HEK293 (cell line): ENCODE results near the gene GNG7.

ENCODE experiments used
- CTCF ChIA-PET: fragments of 350-600 bp; formaldehyde crosslinking; extraction: SDS; loops from one replicate; lab custom pipeline; 2021; ENCODE audit warnings: antibody characterized with exemption; lab: Yijun Ruan, JAX
- POLR2A ChIA-PET: fragments of 300-600 bp; formaldehyde crosslinking; extraction: SDS; loops from one replicate; lab custom pipeline; 2020; ENCODE audit warnings: antibody characterized with exemption, inconsistent platforms; lab: Yijun Ruan, JAX
- H3K27ac ChIP-seq: fragments of 200-500 bp; sonication (Bioruptor generic); 2 replicates; pipeline ENCODE4 v1.5.1; 2014; ENCODE audit warnings: low read depth, low read length, control low read depth, inconsistent platforms; ENCODE audit errors: extremely low read depth
- H3K36me3 ChIP-seq, 2 experiments: fragments of 200-500 bp in 1 of 2; sonication (Bioruptor generic) in 1 of 2; 1 replicate in 1 of 2; 2 replicates in 1 of 2; pipeline ENCODE4 v1.5.1; 2014 to 2017; ENCODE audit warnings: inconsistent platforms in 2 of 2, low read length in 2 of 2; ENCODE audit not compliant: control insufficient read depth in 2 of 2, insufficient read depth in 1 of 2
- H3K4me1 ChIP-seq: fragments of 200-500 bp; sonication (Bioruptor generic); 2 replicates; pipeline ENCODE4 v1.5.1; 2014; ENCODE audit warnings: mild to moderate bottlenecking, low read length, inconsistent platforms; ENCODE audit not compliant: control insufficient read depth, insufficient read depth
- H3K4me3 ChIP-seq: 2 replicates; pipeline ENCODE4 v1.5.1; 2011; ENCODE audit warnings: low read depth, mild to moderate bottlenecking, control low read depth, low read length, moderate library complexity
- H3K9me3 ChIP-seq: fragments of 200-500 bp; sonication (Bioruptor generic); 2 replicates; pipeline ENCODE4 v1.5.1; 2014; ENCODE audit warnings: low read depth, low read length, inconsistent platforms; ENCODE audit not compliant: control insufficient read depth, insufficient read depth
- EGR2 ChIP-seq: fragments of 450-650 bp; formaldehyde crosslinking; IDR thresholded peaks from 2 replicates; pipeline ENCODE4 v1.5.1; 2016; ENCODE audit warnings: low read depth, missing biosample characterization, missing genetic modification characterization
- GLIS2 ChIP-seq: fragments of 450-650 bp; formaldehyde crosslinking; IDR thresholded peaks from 2 replicates; pipeline ENCODE4 v1.5.1; 2016; ENCODE audit warnings: missing biosample characterization, missing genetic modification characterization
- HIC1 ChIP-seq: fragments of 450-650 bp; formaldehyde crosslinking; IDR thresholded peaks from 2 replicates; pipeline ENCODE4 v1.5.1; 2016; ENCODE audit warnings: missing biosample characterization, missing genetic modification characterization
- KLF10 ChIP-seq: fragments of 450-650 bp; IDR thresholded peaks from 2 replicates; pipeline ENCODE4 v1.5.1; 2018; ENCODE audit warnings: missing biosample characterization, mild to moderate bottlenecking, missing genetic modification characterization
- KLF8 ChIP-seq: fragments of 450-650 bp; formaldehyde crosslinking; IDR thresholded peaks from 2 replicates; pipeline ENCODE4 v1.5.1; 2016; ENCODE audit warnings: missing biosample characterization, missing genetic modification characterization
- MEIS1 ChIP-seq: sonication (generic); formaldehyde crosslinking; IDR thresholded peaks from 2 replicates; pipeline ENCODE4 v1.8.1; 2022; ENCODE audit warnings: missing genetic modification reagents, mild to moderate bottlenecking, borderline replicate concordance
- REST ChIP-seq: fragments of 450-650 bp; formaldehyde crosslinking; IDR thresholded peaks from 2 replicates; pipeline ENCODE4 v1.5.1; 2016; ENCODE audit warnings: missing biosample characterization, missing genetic modification characterization
- SCRT1 ChIP-seq: fragments of 450-650 bp; formaldehyde crosslinking; IDR thresholded peaks from 2 replicates; pipeline ENCODE4 v1.5.1; 2016; ENCODE audit warnings: missing biosample characterization, missing genetic modification characterization, borderline replicate concordance
- TCF7L2 ChIP-seq: IDR thresholded peaks from 2 replicates; pipeline ENCODE4 v1.6.1; 2011; ENCODE audit warnings: low read depth, mild to moderate bottlenecking, inconsistent platforms, low read length, moderate library complexity, borderline replicate concordance
- TSHZ1 ChIP-seq: fragments of 450-650 bp; formaldehyde crosslinking; IDR thresholded peaks from 2 replicates; pipeline ENCODE4 v1.5.1; 2016; ENCODE audit warnings: missing biosample characterization, missing genetic modification characterization, borderline replicate concordance
- ZBTB20 ChIP-seq: fragments of 450-650 bp; formaldehyde crosslinking; IDR thresholded peaks from 2 replicates; pipeline ENCODE4 v1.5.1; 2016; ENCODE audit warnings: missing biosample characterization, missing genetic modification characterization
- ZEB2 ChIP-seq: fragments of 450-650 bp; formaldehyde crosslinking; IDR thresholded peaks from 2 replicates; pipeline ENCODE4 v1.5.1; 2016; ENCODE audit warnings: missing biosample characterization, missing genetic modification characterization
- ZFHX2 ChIP-seq: fragments of 450-650 bp; formaldehyde crosslinking; conservative IDR thresholded peaks from 2 replicates; pipeline ENCODE4 v1.5.1; 2016; ENCODE audit warnings: missing biosample characterization, missing genetic modification characterization
- ZNF121 ChIP-seq: fragments of 450-650 bp; formaldehyde crosslinking; IDR thresholded peaks from 2 replicates; pipeline ENCODE4 v1.5.1; 2016; ENCODE audit warnings: missing biosample characterization, missing genetic modification characterization
- ZNF157 ChIP-seq: fragments of 450-650 bp; formaldehyde crosslinking; IDR thresholded peaks from 2 replicates; pipeline ENCODE4 v1.5.1; 2016; ENCODE audit warnings: missing biosample characterization, missing genetic modification characterization
- ZNF248 ChIP-seq: fragments of 450-650 bp; formaldehyde crosslinking; IDR thresholded peaks from 2 replicates; pipeline ENCODE4 v1.5.1; 2017; ENCODE audit warnings: missing biosample characterization, missing genetic modification characterization
- ZNF521 ChIP-seq: fragments of 450-650 bp; formaldehyde crosslinking; IDR thresholded peaks from 2 replicates; pipeline ENCODE4 v1.5.1; 2017; ENCODE audit warnings: missing biosample characterization, mild to moderate bottlenecking, missing genetic modification characterization
- ZNF544 ChIP-seq: fragments of 450-650 bp; formaldehyde crosslinking; IDR thresholded peaks from 2 replicates; pipeline ENCODE4 v1.5.0; 2017; ENCODE audit warnings: missing biosample characterization, missing genetic modification characterization
- ZNF654 ChIP-seq: fragments of 450-650 bp; formaldehyde crosslinking; IDR thresholded peaks from 2 replicates; pipeline ENCODE4 v1.5.1; 2016; ENCODE audit warnings: low read depth, missing biosample characterization, missing genetic modification characterization
- ZNF777 ChIP-seq: fragments of 450-650 bp; formaldehyde crosslinking; IDR thresholded peaks from 2 replicates; pipeline ENCODE4 v1.5.1; 2017; ENCODE audit warnings: missing biosample characterization, missing genetic modification characterization, borderline replicate concordance

GNG7 gene

GRCh38 chr19:2477732-2478191 lies 224.7 kb downstream of the GNG7 start:
- no peaks in the 10 kb centered on the region for H3K9me3 ChIP-seq
- H3K36me3 ChIP-seq, result peaks cover 0 to 6% of the 10 kb centered on the region in 2 experiments; a peak in 1 of 3 replicates
- peak overlapping the region; percentile 95 for H3K4me3 ChIP-seq
- TF ChIP-seq ZFHX2 (tag by site-specific recombination) (0 out of 2 replicates have a peak, but pooled peaks have one; percentile 4), ZNF544 (tag by site-specific recombination) (no peak), TCF7L2 (no peak), ZNF121 (tag by site-specific recombination) (no peak), GLIS2 (tag by site-specific recombination) (0 out of 2 replicates have a peak, but pooled peaks have one; percentile 12), KLF8 (tag by site-specific recombination) (no peak)
- CTCF ChIA-PET, result interaction anchor here (0.6 to 3.7 kb wide), 9 partner anchors 11 to 136 kb away, joined by 3 to 26 read pairs (median 4); no protein-coding TSS in a partner anchor
- H3K4me1 ChIP-seq, result peaks cover 15% of the 10 kb centered on the region
- H3K27ac ChIP-seq, result no peak overlapping the region
- POLR2A ChIA-PET, result interaction anchor here (0.5 to 6.4 kb wide), 25 partner anchors 10 to 580 kb away, joined by 3 to 374 read pairs (median 29); partner anchors contain the start of genes LMNB2 and TIMM13

GRCh38 chr19:2477141-2477710 lies 225.3 kb downstream of the GNG7 start:
- Histone ChIP-seq H3K9me3 (no peaks in the 10 kb centered on the region), H3K4me1 (peaks cover 15% of the 10 kb centered on the region), H3K36me3 (peaks cover 0 to 6% of the 10 kb centered on the region in 2 experiments; a peak in 1 of 3 replicates), H3K4me3 (peak overlapping the region; percentile 95), H3K27ac (peak overlapping the region; percentile 24; the same call in 1 of the 2 replicates)
- POLR2A ChIA-PET, result interaction anchor here (0.8 to 6.4 kb wide), 40 partner anchors 9 to 580 kb away, joined by 3 to 374 read pairs (median 23); partner anchors contain the start of genes LMNB2, SGTA, SLC39A3 and TIMM13
- CTCF ChIA-PET, result interaction anchor here (0.7 to 3.7 kb wide), 10 partner anchors 16 to 171 kb away, joined by 3 to 27 read pairs (median 4); no protein-coding TSS in a partner anchor
- no peak for TF ChIP-seq ZNF654 (tag by site-specific recombination)
- 0 out of 2 replicates have a peak, but pooled peaks have one; percentile 2 for TF ChIP-seq EGR2 (tag by site-specific recombination)
- TF ChIP-seq ZNF777 (tag by site-specific recombination), result no peak
- TF ChIP-seq HIC1, result peak; percentile 87
- peak; percentile 77 for TF ChIP-seq ZBTB20 (tag by site-specific recombination)
- TF ChIP-seq ZEB2 (tag by site-specific recombination), result no peak

- CTCF ChIA-PET, result interaction anchor here (0.7 to 3.7 kb wide), 9 partner anchors 54 to 172 kb away, joined by 3 to 27 read pairs (median 5); no protein-coding TSS in a partner anchor
- H3K4me1 ChIP-seq, result peaks cover 15% of the 10 kb centered on the region
- peak overlapping the region; percentile 95 for H3K4me3 ChIP-seq
- peak overlapping the region; percentile 68 for H3K27ac ChIP-seq
- peaks cover 0 to 6% of the 10 kb centered on the region in 2 experiments; a peak in 1 of 3 replicates for H3K36me3 ChIP-seq
- H3K9me3 ChIP-seq, result no peaks in the 10 kb centered on the region
- POLR2A ChIA-PET, result interaction anchor here (0.6 to 6.4 kb wide), 68 partner anchors 8 to 1866 kb away, joined by 3 to 374 read pairs (median 9); partner anchors contain the start of genes LMNB2, LSM7, MPND and SGTA
- TF ChIP-seq KLF10 (tag by site-specific recombination) (no peak), SCRT1 (tag by site-specific recombination) (no peak), ZNF521 (tag by site-specific recombination) (no peak), TSHZ1 (tag by site-specific recombination) (no peak), REST (tag by site-specific recombination) (no peak; the same call in 1 of the 2 replicates), ZNF248 (tag by site-specific recombination) (no peak), ZNF157 (tag by site-specific recombination) (no peak), MEIS1 (CRISPR knock-in tag) (no peak)
Measured at GRCh38 chr19:2476451-2477140, 225.9 kb downstream of the GNG7 start.
